DMS53 treated with DMSO at 0.1 percent for 48 hours (cell line): ENCODE data around the gene RGS6.

Experiments
- DNase-seq: peaks from one replicate; lab custom pipeline; 2025; ENCODE audit not compliant: unreplicated experiment; lab: John Stamatoyannopoulos, UW

Gene RGS6

DNA sequence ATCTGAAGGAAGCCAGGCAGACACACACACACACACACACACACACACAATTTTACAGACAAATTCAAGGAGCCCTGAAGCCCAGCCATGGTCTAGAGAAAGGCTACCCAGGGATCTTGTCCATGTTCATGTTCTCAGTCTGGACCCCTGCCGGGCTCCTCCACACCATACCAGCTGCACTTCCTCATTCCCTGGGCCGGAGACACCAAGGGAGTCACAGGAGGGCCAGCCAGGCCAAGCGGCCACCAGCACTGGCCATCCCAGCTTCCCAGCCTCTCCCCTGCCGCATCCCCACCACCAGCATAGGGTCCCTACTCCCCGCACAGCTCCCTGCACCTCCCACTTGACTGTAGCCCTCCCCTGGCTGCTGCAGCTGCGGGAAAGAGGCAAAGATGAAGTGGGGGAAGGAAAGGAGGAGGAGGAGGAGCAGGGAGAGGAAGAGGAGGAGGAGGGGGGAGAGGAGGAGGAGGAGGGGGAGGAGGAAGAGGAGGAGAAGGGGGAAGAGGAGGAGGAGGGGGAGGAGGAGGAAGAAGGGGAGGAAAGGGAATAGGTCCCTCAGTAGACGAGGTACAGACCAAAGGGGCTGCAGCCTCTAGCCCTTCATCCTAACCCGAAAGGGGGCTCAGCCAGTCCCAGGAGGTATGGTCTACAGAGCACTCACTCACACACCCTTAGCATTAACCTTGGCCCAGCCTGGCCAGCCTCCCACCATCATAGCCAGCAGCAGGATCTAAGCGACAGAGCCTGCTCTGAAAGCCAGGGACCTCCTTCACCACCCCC lies 668.5 kb downstream of the RGS6 start:
- DNase-seq: no peak

DNA sequence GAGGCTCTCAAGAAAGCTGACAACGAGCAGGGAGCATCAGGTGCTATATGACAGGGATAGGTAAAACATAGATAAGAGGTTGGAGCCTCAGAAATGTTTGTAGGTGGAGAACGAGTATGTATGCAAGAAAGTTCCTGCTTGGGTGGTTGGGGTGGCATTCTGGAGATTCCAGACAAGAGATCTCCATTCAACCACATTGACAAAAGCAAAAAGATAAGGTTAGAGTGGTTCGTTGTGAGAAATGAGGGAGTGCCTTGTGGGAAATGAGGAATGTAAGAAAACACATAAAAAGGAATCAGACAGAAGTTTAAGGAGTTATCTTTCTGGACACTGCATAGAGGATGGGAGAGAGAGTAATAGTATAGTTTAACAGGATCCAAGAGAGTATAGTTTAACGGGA lies 671.4 kb downstream of the RGS6 start:
- DNase-seq: no peak

DNA sequence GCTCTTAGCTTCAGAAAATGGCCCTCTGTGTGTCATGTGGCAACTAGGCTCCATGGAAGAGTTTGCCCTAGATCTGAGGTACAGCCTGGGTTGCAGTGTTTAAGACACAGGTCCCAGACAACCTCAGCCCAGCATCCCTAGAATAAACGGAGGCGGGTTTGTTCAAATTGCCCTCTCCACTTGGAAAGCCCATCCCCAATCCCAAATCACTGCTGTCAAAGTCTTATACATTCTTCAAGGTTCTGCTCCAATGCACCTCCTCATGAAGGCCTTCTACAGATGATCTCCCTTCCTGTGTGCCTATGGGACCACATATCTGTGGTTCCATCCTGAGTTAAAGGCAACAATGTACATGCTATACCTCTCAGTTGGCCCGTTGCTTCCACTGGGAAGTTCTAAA lies 671.9 kb downstream of the RGS6 start:
- DNase-seq: no peak

DNA sequence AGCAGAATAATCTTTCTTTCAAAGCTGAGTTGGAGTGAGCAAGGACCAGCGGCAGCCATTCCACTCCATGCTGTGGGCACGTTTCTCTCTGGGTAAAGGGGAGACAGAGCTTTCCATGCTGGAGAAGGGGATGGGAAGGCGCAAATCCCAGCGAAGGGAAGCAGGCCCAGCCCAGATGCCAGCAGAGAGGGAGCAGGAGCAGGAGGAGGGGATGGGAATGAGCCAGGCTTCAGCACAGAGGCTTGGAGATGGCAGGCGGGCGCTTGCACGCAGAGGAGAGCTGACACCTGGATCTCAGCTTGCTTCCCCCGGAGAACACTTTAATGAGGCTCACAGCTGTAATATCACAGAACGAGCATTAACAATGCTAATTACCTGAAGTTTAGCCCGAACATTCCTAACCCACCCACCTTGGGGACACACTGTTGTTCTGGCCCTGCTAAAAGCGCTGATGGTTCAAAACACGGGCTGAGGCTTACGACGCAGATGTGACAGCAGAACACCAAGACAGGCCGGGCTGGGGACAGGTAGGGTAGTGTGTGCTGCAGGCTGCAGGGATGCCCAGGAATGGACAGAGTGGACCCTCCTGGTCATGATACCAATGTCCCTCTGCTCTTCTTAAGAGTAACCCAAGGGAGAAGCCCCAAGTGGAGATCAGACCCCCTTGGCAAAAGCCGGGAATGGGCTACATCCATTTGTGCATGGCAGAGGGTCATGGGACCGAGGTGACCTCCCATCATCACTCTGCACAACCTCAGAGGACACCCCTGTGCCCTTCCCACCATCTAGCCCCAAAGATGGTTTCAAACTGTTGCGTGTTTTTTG lies 673.1 kb downstream of the RGS6 start:
- DNase-seq: no peak

DNA sequence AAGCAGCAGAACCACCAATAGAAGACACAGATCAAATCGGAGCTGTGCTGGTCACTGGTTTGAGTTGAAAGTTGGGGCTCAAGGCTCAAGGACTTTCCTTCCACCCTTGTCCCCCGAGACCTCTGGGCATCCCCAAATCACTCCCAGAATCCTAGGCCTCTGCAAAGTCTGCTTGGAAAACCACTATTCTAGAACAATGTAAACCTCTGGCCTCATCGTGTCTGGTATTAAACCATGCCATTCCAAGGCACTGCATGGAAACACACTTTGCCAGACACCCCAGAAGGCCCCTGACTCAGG lies 673.6 kb downstream of the RGS6 start:
- DNase-seq: no peak

DNA sequence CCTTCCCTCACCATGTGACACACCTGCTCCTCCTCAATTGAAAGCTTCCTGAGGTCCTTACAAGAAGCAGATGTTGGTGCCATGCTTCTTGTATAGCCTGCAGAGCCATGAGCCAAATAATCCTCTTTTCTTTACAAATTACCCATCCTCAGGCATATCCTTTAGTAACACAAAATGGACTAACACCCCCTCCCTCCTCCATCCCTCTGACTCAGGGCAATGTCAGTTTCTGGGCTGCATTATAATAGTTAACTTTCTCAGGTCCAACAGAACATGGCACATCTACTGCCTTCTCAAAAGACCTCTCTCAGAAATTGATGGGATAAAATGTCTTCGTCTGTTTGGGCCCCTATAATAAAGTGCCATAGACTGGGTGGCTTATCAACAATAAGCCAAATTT lies 674.6 kb downstream of the RGS6 start:
- DNase-seq: no peak

DNA sequence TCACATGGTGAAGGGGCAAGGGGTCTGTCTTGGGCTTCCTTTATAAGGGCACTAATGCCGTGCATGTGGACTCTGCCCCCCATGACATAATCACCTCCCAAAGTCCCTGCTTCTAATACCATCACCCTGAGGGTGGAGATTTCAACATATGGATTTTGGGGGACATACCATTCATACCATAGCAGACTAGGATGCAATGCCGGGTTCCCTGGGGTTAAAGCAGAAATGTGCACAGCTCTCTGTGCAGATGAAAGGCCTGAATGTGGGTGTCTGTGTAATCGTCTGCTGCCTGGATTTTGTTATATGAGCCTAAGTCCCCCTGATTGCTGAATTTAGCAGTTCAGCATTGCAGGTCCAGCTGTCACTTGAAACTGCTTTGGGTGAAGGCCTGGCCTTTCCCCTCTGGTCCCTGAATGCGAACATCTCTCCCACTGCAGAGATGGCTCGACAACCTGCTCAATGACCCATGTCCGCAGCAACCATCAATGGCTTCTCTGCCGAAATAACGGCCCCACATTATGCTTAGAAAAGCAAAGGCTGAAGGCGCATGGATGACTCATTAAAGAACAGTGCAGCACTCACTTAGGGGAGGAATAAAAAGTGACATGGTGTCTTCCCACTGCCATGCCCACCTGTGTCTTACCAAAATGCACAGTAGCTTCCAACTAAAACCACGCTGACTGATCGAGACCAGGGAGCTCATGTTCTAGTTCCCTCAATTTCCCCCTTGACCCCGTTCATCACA lies 675.3 kb downstream of the RGS6 start:
- no peak for DNase-seq

DNA sequence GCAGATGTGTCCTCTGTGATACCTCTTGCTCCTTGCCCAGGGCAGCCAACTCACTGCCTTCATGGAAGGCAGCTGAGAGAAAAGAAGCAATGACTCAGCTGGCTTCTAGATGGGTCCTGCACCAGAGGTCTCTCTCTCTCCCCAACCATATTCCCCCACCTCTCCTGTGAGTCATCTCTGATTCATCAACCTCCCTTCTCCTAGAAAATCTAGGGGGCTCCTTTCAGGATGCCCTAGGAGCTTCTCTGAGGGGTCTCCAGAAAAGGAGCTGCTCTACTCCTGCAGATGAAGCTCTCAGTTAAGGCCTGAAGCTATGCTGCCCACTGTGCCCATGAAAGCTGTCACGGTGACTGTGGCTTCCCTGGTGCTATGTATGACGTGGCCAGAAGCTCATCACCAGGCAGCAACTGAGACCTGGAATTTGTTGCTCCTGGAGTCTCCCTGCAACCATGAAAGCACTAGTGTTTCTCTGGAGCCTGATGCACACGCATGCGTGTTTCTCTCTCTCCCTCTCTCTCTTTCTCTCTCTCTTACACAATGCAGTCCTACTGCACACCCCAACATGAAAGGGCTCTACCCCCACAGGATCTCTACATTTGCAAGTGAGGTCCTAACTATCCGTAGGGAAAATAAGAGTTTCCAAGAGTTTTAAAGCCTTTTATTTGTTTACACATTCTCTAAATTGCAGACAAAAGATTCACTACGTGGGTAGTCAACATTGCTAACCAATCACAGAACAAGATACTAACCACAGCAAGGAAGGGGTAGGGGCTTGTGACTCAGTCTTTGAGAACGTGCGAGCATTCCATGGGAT lies 676.4 kb downstream of the RGS6 start:
- DNase-seq: no peak

DNA sequence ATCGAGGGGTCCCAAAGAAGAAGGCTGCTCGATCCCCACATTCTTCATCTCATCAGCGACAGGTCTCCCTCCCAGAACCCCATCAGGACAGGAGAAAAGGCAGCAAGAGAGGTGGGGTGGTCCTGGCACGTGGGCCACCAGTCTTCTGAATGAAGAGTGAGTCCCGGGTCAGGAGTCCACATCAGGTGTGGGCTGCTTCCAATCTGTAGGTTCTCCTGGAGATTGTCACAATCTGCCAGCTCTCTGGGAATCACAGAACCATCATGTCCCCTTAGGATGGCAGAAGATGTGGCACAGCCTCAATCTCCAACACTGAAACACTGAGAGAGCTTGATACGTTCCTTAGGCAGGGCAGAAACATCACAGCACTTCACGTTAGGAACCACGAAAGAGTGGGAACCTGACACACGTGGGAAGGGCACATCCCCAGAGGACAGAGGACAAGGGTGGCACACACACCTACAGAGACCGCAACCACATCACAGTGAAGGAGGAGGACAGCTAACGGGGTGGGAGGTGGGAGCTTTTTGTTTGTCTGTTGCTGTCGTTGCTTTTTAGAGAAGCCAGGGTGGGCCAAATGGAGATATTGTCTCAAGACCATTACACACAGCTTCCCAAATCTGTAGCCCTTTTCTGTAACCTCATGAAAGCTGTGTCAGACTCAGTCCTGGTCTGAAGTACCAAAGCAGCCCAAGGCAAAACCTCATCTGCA lies 677.1 kb downstream of the RGS6 start:
- DNase-seq: no peak

DNA sequence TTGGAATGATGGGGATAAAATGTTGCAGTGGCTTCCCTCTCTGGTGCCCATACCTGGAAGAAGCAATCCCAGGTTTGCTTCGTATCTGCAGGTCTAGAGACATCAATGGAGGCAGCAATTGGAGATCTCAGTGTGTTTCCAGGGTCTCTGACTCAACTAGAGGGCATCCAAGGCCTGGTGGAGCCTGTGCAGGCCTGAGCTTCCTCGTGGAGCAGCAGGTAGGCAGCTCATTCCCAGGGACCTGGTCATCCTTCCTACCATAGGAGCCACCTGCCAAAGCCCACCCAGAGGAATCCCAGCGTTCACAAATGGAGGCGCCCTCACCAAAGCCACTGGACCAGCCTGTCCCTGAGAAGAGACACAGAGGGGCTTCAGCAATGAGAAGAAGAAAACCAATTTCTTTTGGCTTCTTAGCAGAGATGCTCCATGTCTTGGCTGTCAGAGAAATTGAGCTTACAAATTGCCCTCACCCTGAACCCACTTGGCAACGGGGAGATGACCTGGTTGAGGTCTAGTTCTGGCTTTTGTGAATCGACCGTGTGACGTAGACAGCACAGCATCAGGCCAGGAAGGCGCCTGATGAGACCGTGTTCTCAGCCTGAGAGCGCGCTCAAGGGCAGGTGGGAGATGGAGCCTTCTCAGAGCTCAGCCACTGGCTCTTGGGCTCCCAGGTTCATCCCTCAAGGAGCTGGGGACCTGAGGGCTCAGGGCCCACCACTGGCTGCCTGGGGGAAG lies 678.0 kb downstream of the RGS6 start:
- no peak for DNase-seq

DNA sequence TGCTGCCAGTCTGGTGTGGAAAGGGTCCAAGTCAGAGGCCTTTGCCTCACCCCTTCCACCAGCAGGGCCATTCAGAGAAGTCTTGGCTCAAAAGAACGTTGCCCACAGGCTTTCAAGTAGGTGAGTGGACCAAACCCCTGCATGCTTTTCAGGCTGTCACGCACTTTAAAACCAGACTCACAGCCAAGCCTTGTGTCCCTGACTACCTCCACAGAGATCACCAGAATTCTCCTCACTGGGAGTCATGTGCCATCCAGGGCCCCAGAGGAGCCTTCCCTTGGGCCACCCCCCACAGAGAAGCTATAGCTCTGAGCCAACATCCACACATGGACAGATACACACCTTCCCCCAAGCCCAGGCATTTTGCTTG lies 678.6 kb downstream of the RGS6 start:
- DNase-seq: no peak

DNA sequence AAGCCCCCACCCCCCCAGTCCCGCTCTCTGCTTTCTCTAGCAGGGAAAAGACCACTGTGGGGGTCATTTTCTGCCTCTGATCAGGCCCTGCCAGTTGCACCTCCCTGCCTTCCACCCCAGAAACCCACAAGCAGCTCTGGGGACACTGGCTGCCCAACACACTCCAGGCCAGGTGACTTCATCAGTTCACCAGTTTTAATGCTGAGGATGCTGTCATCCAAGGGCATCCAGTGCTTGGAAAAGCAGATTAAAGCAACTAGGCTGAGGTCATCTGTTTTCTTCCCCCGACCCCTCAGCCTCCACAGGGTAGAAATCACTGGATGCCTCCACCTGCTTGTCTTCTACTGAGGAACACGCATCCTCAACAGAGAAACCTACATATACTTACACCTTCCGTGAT lies 679.3 kb downstream of the RGS6 start:
- no peak for DNase-seq

DNA sequence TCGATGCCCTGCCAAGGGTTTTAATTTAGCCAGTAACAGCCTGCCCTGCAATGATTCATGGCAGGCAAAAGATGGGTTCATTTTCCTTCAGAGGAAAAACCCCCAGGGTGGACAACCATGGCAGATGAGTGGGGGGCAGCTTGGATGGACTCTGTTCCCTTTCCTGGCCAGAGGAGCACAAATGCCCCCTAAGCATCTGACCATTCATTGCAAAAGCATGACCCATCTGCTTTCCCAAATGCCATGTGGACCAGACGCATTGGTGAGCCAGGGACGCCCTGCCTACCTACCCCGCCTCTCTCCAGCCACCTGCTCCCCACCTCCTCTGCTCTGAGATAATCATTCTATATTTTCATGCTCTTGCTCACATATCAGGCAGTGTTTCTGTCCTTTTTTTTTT lies 679.8 kb downstream of the RGS6 start:
- DNase-seq: no peak

DNA sequence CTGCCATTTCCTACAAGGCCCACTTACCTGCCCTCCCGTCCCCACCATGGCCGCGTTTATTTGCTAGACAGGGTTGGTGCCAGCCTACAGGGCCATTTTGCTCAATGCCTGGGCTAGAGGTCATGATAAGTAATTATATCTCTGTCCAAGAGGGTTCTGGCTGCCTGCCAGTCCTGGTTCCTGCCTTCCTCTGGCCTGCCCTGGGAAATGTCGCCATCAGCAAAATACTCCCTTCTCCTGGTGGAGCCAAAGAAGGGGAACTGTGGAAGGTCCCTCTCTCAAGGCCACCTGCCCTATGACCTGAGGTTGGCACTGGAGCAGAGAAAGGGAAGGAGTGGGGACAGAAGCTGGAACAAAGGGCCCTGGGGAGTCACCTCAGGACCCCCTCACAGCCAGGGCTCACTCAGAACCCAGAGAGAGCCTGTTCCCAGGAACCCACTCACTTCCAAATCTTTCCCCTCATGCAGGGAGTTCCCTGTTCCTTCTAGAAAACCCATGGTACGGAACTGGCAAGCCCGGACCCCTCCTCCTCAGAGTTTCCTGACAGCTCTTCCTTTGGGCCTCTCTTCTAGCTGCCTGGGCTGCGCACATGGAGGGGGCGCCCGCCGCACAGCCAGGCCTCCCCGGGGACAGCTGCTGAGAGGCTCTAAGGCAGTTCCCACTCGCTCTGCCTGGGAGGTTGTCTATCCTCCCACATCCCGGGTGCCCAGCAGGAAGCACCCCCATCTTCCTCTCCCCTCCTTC lies 681.2 kb downstream of the RGS6 start:
- DNase-seq: no peak

DNA sequence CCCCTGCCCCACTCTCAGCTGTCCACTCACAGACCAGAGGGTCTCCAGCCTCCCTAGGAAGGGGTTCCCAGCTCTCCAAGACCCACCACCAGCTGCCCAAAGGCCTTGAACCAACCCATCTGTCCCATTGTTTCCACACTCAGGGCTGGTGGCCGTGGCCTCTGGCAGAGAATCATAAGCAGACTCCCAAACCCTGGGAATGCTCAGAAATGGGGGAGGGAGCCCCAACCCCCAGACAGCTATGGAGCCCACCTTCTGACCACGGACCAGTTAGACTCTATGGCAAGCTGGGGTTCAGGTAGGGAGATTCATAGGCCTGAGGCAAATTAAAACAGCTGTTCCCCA lies 681.7 kb downstream of the RGS6 start:
- no peak for DNase-seq

DNA sequence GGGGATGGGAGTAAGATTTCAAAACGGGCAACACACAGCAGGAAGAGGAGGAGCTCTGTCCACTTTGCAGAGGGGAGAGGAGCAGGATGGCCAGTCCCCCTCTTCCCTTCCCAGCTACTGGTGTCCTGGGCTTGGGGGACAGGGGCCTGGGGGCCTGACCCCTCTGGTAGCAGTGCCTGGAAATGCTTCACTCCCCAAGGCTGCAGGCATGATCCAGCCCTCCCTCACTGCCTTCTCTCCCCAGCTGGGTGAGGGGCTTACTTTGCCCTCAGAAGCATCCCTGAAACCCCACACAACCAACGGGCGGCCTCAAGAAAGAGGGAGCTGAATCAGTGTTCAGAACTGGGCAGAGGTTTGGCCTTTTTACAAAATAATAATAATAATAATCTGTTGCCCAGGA lies 682.1 kb downstream of the RGS6 start:
- DNase-seq: no peak

DNA sequence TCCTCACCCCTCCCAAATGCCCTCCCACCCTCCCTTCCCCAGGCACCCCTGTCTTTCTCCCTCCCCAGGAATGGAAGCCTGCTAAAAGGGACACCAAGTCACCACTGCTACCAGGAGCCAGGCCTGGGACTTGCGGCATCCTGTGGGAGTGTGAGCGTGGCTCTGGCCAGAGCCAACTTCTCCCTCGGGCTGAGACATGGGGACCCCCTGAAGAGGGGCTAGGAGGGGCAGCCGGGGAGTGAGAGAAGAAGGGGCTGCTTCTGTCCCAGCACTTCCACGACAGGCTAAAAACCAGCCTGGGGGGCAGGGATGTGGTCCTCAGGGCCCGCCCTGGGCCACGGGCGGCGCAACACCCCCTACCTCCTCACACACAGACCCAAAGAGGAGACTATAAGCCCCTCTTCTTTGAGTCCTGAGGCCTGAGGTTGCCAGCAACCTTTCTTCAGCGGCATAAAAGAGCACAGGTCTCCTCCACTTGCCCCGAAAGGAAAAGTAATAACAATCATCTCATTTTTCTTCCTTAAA lies 682.7 kb downstream of the RGS6 start:
- no peak for DNase-seq

DNA sequence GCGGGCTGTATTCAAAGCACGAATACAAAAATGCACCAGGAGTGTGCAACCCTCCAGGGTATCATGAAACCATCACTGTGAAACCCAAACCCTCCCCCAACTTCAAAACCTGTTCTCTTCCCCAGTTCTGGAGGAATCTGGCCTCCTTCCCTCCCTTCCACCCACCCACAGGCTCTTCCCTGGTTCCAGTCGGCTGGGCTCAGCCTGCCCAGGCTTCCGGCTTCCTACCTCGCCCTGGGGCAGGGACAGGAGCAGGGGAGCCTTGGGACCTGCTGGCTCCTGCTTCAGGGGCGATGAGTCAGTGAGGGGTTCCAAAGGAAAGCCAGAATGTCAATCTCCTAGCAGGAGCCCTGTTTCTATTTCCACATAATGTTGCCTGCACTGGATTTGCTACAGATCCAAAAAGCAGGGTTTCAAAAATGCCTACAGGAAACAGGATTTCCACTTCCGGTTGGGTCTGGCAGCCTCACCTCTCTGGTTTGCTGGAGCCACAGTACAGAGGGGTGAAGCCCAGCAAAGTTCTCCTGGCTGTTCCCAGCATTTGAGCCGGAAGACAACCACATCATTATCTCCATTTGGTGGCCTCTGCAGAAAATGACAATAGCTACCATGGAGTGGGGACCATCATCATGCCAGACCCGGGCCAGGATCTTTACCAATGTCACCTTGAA lies 683.4 kb downstream of the RGS6 start:
- DNase-seq: no peak
